ACC112 (cell line): Measurements from ENCODE around the gene BUB1.

Experiments used
- H2AFZ ChIP-seq: fragments of 200-600 bp; sonication (generic); one replicate; pipeline ENCODE4 v1.6.0; 2017; ENCODE audit warnings: antibody characterized with exemption, low read length; ENCODE audit not compliant: unreplicated experiment
- H3K27ac ChIP-seq: fragments of 200-600 bp; sonication (generic); 2 replicates; pipeline ENCODE4 v1.5.1; 2014; ENCODE audit warnings: low read depth, mild to moderate bottlenecking, antibody characterized with exemption, low read length, moderate library complexity
- H3K27me3 ChIP-seq: fragments of 200-600 bp; sonication (generic); 2 replicates; pipeline ENCODE4 v1.6.1; 2014; ENCODE audit warnings: mild to moderate bottlenecking, antibody characterized with exemption, low read length, moderate library complexity, mixed read lengths; ENCODE audit not compliant: insufficient read depth
- H3K36me3 ChIP-seq: fragments of 200-600 bp; sonication (generic); 2 replicates; pipeline ENCODE4 v1.6.1; 2016; ENCODE audit warnings: mild to moderate bottlenecking, antibody characterized with exemption, low read length, moderate library complexity, mixed read lengths; ENCODE audit not compliant: insufficient read depth
- H3K4me1 ChIP-seq: fragments of 200-600 bp; sonication (generic); one replicate; pipeline ENCODE4 v1.6.1; 2016; ENCODE audit warnings: low read length, mixed read lengths; ENCODE audit not compliant: insufficient read depth, unreplicated experiment, control insufficient read depth
- H3K4me3 ChIP-seq: fragments of 200-600 bp; sonication (generic); 2 replicates; pipeline ENCODE4 v1.5.1; 2014; ENCODE audit warnings: mild to moderate bottlenecking, low read depth, low read length
- H3K79me2 ChIP-seq: fragments of 200-600 bp; sonication (generic); one replicate; pipeline ENCODE4 v1.6.0; 2016; ENCODE audit warnings: low read length; ENCODE audit not compliant: control insufficient read depth, unreplicated experiment, insufficient read depth

BUB1 gene

DNA sequence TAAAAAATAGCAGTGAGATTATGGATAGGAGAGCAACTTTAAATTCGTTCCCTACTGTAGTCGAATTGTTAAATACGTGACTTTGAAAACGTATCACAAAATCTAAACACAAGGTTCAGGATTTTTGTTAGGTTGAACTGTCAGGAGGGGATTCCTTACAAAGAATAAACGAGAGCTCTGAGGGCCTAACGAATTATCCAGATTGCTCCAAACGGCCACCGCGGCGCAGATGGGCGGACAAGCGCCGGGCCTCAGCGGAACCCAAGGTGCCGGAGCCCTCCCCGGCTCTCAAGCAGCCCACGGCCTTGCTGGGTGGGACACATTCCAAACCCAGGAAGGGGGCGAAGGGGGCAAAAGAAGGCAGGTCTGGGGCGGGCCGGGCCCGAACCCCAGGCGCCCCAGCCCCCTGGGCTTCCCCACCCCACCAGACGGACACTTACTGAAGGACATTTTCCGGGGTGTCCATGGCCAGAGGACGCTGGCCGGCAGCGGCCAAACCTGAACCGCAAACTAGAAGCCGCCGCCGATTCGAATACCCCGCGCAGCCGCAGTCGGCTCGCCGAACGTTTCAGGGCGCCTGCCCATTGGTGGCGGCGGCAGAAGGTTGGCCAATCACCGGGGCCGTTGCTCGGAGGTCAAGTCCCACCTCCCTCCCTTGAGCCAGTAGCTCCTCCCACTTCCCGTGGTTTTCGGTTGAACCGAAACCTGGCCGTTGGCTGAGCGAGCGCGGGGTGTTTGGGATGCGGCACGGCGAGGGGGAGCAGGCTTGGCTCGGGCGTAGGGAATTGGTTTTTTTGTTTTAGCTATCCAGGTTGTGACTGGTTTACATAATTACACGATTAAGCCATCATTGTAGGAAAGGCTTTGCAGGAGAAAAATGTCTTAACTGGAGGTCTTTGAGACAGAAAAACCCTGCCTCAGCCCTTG is at the start of gene BUB1:
Gene BUB1, minus strand, starts transcription at position 534 of the 927 bp plus-strand sequence. Its CDS starts 68 bp downstream, at position 466.
- peaks cover 19% of the 10 kb centered on the region for H3K4me1 ChIP-seq
- H3K79me2 ChIP-seq = peaks cover 43% of the 10 kb centered on the region
- H2AFZ ChIP-seq = peak within 1 kb of the TSS; percentile 77
- H3K27ac ChIP-seq = peak within 1 kb of the TSS; percentile 63
- H3K36me3 ChIP-seq = peaks cover 3% of the 10 kb centered on the region; the same call in 1 of the 2 replicates
- peak within 1 kb of the TSS; percentile 76 for H3K4me3 ChIP-seq
- no peaks in the 10 kb centered on the region; the same call in 1 of the 2 replicates for H3K27me3 ChIP-seq

DNA sequence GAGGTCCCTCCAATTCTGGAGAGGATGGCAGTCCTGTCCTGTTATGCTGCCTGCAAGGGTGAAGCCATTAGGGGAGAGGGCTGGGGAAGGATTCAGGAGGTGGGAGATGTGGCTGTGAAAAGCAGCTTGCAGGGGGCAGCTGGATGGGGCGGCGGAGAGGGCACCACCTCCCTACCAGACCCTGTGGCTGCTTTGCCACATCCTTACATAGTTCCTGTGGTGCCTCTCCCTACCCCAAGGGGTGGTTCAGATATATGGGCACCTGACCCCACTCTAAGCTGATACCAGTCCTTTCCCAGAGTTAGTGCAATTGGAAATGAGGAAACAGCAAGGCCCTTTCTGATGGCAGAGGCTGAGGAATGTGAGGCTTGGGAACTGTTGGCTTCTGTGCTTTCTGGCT is 48.4 kb upstream of the BUB1 start:
- no peak overlapping the region for H3K4me3 ChIP-seq
- H3K36me3 ChIP-seq = no peaks in the 10 kb centered on the region
- H3K27ac ChIP-seq = no peak overlapping the region
- no peaks in the 10 kb centered on the region for H3K4me1 ChIP-seq
- H3K79me2 ChIP-seq = no peaks in the 10 kb centered on the region
- peaks cover 91% of the 10 kb centered on the region for H3K27me3 ChIP-seq
- no peak overlapping the region for H2AFZ ChIP-seq

DNA sequence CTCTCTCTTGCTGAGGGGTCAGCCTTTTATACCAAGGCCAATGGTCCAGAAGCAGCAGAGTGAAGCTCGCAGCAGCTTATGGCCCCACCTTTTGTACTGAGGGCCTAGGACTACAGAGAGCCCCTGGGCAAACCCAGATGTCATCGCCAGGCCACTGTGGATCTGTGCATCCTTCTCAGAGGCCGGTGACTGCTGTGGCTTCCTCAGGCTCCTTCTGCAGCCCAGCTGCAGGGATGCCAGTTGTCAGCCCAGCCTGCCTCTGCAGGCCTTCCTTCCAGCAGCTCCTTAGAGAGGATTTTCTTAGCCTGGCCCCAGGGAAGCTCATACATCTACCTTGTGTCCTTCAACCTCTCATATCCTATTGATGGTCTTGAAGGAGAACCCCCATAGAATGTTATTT is 48.0 kb upstream of the BUB1 start:
- H2AFZ ChIP-seq = no peak overlapping the region
- no peak overlapping the region for H3K4me3 ChIP-seq
- no peaks in the 10 kb centered on the region for H3K36me3 ChIP-seq
- no peaks in the 10 kb centered on the region for H3K4me1 ChIP-seq
- no peak overlapping the region for H3K27ac ChIP-seq
- H3K27me3 ChIP-seq = peaks cover 90% of the 10 kb centered on the region
- no peaks in the 10 kb centered on the region for H3K79me2 ChIP-seq

DNA sequence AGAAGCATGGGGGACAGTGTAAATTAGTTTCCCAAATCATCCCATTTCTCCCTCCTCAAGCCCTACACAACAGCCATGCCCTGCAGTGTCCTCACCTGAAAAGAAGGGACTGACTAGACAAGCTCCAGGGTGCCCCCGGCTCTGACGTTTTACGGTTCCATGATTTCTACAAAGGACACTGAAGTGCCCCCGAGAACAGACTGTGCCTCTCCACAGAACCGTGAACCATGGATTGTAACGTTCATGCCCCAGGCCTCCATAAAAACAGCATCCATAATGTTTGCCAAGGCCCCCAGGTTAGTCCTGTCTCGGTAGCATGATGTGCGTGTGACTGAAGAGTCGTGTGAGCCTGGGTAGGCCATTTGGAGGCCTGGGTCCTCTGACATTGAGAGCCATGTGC is 47.5 kb upstream of the BUB1 start:
- Histone ChIP-seq H3K27me3 (peaks cover 90% of the 10 kb centered on the region), H2AFZ (no peak overlapping the region), H3K36me3 (no peaks in the 10 kb centered on the region)

DNA sequence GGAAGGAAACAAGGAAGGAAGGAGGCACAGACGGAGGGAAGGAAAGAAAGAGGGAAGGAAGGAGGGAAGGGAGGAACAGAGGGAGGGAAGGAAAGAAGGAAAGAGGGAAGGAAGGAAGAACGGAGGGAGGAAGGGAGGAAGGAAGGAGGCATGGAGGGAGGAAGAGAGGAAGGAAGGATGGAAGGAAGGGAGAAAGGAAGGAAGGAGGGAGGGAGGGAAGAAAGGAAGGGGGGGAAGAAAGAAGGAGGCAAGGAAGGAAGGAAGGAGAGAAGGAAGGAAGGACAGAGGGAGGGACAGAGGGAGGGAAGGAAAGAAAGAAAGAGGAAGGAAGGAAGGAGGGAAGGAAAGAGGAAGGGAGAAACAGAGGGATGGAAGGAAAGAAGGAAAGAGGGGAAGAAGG is 47.0 kb upstream of the BUB1 start:
- no peaks in the 10 kb centered on the region for H3K79me2 ChIP-seq
- no peak overlapping the region for H3K27ac ChIP-seq
- H3K4me1 ChIP-seq = no peaks in the 10 kb centered on the region
- no peak overlapping the region for H3K4me3 ChIP-seq
- H3K36me3 ChIP-seq = no peaks in the 10 kb centered on the region
- no peak overlapping the region for H2AFZ ChIP-seq
- peaks cover 86% of the 10 kb centered on the region for H3K27me3 ChIP-seq

More for the DNA sequence above, 47.5 kb upstream of the BUB1 start:
- Histone ChIP-seq H3K4me1 (no peaks in the 10 kb centered on the region), H3K4me3 (no peak overlapping the region), H3K27ac (no peak overlapping the region), H3K79me2 (no peaks in the 10 kb centered on the region)

DNA sequence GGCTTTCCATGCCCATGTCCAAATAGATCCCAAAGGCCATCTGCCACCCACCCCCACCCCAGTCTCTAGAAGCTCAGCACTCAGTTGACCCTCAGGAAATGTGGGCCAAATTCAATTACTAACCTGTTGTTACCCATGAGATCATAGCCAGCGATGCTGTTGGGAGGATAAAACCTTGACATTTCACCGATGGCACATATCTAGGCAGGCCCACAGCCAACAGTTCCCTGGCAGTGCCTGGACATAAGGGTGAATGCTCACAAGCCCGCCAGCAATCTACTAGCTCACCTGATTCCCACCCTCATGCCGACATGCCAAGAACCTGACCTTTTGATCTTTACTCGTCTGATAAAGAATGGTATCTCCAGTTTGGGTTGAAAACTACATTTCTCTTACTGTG is 42.7 kb upstream of the BUB1 start:
- Histone ChIP-seq H3K27ac (no peak overlapping the region), H3K4me1 (peaks cover 22% of the 10 kb centered on the region), H3K27me3 (peaks cover 57% of the 10 kb centered on the region), H3K36me3 (no peaks in the 10 kb centered on the region), H3K79me2 (no peaks in the 10 kb centered on the region), H3K4me3 (no peak overlapping the region), H2AFZ (no peak overlapping the region)

DNA sequence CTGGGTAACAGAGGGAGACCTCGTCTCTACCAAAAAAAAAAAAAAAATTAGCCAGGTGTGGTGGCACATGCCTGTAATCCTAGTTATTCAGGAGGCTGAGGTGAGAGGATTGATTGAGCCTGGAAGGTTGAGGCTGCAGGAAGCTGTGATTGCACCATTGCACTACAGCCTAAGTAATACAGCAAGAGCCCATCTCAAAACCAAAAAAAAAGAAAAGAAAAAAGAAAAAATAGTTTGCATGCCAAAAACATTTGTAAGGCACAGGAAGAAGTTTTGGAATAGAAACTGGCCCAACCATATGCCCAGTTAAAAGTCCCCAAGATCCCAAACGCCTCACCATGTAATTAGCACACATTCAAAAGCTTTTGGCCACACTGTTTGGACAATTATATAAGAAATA is 41.1 kb upstream of the BUB1 start:
- H3K4me3 ChIP-seq = no peak overlapping the region
- no peak overlapping the region for H3K27ac ChIP-seq
- no peak overlapping the region for H2AFZ ChIP-seq
- no peaks in the 10 kb centered on the region for H3K36me3 ChIP-seq
- no peaks in the 10 kb centered on the region for H3K79me2 ChIP-seq
- peaks cover 57% of the 10 kb centered on the region for H3K27me3 ChIP-seq
- peaks cover 28% of the 10 kb centered on the region for H3K4me1 ChIP-seq

DNA sequence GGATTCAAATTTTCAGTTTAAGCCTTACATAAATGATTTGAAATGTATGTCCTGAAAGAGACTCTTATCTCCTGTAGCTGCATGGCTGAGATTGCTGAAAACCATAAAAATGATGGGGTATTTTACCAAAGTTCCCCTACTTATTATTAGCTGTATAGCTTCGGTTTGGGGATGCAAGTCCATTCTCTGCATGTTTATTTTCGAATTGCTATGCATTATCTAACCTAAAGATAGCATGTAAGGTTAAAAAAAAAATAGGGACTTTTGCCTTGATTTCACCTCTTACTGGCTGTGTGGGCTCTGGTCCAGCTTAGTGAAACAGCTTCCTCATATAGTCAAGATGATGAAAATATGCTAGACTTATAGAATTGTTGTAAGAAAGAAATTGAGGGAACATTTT is 40.5 kb upstream of the BUB1 start:
- no peaks in the 10 kb centered on the region for H3K79me2 ChIP-seq
- H3K27ac ChIP-seq = no peak overlapping the region
- no peak overlapping the region; the same call in 1 of the 2 replicates for H3K4me3 ChIP-seq
- no peak overlapping the region for H2AFZ ChIP-seq
- no peaks in the 10 kb centered on the region for H3K36me3 ChIP-seq
- H3K27me3 ChIP-seq = peaks cover 57% of the 10 kb centered on the region
- H3K4me1 ChIP-seq = peaks cover 28% of the 10 kb centered on the region

DNA sequence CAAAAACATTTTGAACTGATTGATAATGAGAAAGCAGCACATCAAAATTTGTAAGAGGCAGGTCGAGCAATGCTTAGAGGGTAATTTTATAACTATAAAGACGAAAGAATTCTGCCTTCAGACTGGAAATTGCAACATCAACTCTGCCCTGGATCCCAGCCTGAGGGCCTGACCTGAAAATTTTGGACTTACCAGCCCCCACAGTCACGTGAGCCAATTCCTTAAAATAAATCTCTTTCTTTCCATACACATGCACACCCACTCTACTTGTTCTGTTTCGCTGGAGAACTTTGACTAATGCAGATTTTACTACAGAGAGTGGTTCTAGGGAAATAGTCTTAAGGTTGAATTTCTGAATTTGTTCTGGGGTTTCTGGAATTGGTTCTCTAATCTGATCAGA is 39.9 kb upstream of the BUB1 start:
- H2AFZ ChIP-seq = no peak overlapping the region
- H3K79me2 ChIP-seq = no peaks in the 10 kb centered on the region
- H3K4me3 ChIP-seq = peak overlapping the region; percentile 30; the same call in 1 of the 2 replicates
- H3K36me3 ChIP-seq = no peaks in the 10 kb centered on the region
- H3K27me3 ChIP-seq = peaks cover 54% of the 10 kb centered on the region
- peaks cover 28% of the 10 kb centered on the region for H3K4me1 ChIP-seq
- peak overlapping the region; percentile 53; the same call in 1 of the 2 replicates for H3K27ac ChIP-seq

DNA sequence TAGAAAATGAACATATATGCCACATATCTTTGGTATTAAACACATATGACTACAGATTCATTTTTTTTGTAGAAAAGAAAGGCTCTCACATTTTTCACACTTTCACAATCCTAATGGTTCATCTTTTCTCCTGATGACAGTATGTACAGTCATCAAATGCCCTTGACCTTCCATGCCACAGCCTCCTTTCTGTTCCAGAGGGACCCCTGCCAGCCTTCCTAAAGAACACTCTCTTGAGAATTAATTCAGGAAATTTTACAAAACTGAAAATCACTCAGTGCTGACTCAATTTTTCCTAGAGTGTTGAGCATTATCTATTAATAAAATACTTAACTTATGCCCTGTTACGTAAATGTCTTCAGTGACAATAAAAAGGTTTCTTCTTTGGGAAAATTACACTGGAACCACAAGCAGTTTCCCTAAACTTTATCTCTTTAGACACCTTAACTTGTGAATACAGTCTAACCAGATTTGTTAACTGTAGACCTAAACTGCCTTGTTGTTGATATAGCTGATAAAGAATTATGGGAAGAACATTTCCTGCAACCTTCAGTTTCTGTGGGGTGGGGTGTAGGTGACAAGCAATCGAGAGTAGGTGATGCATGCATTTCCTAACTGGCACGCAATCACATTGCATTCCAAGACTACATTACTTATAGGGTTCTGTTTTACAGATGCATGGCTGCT is 39.2 kb upstream of the BUB1 start:
- Histone ChIP-seq H3K27ac (peak overlapping the region; percentile 53; the same call in 1 of the 2 replicates), H3K4me3 (peak overlapping the region; percentile 30), H3K27me3 (peaks cover 54% of the 10 kb centered on the region), H2AFZ (no peak overlapping the region), H3K36me3 (no peaks in the 10 kb centered on the region), H3K4me1 (peaks cover 28% of the 10 kb centered on the region), H3K79me2 (no peaks in the 10 kb centered on the region)
